GM21737 (cell line): ENCODE results near the gene FAM222A.

Experiments
- ATAC-seq: cut with Tn5 transposase; IDR thresholded peaks from one replicate; pipeline ENCODE4 v1.9.1; 2021; ENCODE audit warnings: mild to moderate bottlenecking, moderate library complexity; ENCODE audit not compliant: unreplicated experiment

The FAM222A gene

DNA sequence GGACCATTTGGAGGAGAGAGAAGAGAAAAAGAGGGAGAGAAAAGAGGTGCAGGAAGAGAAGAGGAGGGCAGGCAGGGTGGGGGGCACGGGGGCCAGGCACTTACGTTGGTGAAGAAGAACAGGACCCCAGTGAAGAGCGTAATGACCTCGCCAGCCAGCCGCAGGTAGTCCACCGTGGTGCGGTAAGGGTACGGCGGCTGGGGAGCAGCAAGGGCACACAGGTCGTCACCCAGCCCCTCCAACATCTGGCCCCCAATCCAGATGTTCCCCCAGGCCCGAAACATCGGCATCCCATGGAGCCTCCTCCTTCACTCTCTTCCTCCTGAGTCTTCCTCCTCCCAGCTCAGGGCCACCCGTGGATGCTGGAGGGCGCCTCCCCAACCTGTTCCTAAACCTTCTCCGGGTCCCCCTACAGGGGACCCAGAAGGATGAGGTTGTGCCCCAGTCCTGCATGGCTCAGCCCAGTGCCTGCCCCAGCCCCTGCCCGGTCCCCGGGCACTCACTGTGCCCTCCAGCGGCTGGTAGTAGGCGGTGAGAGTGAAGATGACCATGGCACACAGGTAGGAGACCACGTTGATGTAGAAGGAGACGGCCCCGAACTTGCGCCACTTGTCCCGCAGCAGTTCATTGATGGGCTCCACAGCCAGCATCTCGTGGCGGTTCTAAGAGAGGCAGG, 80.3 kb downstream of the FAM222A start:
- ATAC-seq: no peak

DNA sequence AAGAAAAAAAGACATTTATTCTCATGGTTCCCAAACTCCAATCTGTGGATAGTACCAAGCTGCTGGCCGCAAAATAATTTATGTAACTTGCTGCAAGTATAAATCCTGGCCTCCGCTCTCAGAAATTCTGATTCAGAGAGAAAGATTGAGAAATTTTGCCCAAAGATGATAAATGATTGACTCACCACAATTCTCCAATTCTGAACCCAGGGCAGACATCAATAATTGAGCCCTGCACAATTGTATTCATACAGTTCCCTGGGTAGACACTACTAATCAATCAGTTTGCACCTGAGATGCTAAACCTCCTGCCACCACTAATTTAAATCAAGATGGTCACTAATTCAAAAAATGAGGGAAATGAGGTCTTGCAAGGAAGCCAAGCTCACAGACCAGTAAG, 81.4 kb downstream of the FAM222A start:
- no peak for ATAC-seq

DNA sequence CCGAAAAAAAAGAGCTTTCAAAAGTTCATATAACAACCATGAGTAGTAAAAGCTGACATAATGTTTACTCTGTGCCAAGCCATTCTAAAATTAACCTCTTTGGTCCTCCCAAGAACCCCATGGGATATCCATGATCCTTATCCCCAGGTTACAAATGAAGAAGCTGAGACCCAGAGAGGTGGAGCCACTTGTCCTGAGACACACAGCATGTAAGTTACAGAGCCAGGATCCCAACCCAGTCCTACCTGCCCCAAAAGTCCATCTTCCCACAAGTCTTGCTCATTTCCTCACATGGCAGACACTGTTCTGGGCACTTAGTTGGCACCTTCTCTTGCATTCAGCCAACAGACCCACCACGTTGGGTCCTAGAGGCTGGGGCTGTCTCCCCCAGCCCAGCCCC, 82.4 kb downstream of the FAM222A start:
- no peak for ATAC-seq

DNA sequence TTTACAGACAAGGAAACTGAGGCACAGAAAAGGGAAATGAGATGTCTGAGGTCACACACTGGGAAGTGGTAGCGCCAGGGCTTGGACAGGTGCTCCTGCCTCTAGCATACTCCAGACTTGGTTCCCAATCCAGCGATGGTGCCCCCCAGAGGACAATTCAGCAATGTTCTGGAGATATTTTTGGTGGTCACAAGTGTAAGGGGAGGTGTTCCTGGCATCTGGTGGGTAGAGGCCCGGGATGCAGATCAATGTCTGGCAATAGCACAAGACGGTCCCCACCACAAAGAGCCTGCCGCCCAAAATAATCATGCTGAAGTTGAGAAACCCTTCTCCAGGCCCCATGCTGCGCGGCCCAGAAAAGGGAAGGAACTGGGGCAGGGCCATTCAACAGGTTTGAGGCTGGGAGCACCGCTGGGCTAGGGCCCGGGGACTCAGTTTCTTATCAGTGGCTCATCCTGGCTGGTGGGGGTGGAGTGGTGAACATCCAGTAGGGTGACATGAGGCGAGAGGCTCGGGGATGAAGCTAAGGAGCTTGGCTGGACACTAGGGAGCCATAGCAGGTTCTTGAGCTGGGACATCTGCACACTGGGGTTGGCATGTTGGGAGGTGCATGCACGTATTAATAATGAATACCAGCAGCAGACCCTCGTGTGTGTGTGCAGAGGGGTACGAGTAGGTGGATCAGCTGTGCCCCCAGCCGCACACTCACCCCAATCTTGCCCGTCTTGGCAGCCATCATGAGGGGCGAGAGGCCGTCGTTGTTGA, 84.5 kb downstream of the FAM222A start:
- no peak for ATAC-seq

DNA sequence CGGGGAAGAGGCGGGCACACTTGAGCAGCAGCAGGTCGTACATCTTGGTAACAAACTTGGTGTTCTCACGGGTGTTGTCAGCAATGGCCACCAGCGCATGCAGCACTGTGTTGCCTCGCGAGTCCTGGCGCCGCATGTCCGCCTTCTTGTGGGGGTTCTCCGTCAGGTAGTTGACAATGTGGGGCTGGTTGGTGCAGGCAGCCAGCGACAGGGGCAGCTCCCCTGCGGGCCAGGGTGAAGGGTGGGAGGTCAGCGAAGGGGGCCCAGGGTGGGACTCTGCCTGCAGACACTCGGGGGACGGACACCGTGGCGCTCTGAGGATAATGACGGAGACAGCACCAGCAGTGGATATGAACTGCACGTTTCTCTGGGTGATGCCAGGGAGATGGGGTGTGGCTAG, 85.1 kb downstream of the FAM222A start:
- no peak for ATAC-seq

DNA sequence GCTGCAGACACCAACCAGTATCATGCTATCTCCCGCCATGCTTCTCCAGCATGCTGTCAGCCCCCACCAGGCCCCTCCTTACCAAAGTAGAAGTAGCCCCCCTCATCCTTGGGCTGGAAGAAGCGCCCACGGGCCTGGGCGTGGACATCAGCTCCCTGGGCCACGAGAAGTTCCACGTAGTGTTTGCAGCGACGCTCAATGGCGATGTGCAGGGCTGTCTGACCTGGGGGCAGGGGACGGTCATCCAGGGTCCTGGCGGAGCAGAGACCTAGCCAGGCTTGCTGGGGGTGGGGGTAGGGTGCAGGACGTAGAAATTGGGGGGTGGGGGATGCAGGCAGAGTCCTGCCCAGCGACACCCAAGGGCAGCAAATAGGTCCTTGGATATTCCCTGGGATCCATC, 86.9 kb downstream of the FAM222A start:
- ATAC-seq: no peak

DNA sequence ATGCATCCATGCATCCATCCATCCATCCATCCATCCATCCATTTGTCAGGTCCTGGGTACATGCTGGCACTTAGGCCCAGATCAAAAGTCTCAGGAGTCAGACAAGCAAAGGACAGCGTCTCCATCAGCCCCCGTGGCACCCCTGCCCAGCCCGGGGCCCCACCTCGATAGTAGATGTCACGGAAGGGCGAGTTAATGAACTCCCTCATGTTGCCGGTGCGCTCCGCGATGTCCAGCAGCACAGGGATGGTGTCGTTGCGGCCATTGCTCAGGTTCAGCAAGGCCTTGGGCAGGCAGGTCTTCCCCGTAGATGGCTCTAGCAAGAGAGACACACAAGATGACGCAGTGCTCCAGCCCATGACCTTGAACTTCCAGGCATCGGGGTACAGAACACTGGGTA, 89.2 kb downstream of the FAM222A start:
- no peak for ATAC-seq

DNA sequence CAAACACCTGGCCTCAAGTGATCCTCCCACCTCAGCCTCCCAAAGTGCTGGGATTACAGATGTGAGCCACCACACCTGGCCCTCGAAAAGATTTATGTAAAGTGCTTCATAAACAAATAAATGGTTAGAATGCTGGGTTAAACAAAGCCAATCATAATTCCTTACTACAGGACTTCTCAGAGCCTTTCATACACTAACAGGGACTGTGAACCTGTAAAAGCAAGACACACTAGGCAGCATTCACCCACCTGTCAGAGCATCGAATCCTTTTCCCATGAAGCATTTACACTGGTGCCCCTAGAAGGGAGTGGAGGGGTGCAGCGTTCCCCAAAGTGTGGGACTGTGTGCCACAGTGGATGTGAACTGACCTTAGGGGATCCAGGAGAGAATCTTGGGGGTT, 90.1 kb downstream of the FAM222A start:
- ATAC-seq: no peak

DNA sequence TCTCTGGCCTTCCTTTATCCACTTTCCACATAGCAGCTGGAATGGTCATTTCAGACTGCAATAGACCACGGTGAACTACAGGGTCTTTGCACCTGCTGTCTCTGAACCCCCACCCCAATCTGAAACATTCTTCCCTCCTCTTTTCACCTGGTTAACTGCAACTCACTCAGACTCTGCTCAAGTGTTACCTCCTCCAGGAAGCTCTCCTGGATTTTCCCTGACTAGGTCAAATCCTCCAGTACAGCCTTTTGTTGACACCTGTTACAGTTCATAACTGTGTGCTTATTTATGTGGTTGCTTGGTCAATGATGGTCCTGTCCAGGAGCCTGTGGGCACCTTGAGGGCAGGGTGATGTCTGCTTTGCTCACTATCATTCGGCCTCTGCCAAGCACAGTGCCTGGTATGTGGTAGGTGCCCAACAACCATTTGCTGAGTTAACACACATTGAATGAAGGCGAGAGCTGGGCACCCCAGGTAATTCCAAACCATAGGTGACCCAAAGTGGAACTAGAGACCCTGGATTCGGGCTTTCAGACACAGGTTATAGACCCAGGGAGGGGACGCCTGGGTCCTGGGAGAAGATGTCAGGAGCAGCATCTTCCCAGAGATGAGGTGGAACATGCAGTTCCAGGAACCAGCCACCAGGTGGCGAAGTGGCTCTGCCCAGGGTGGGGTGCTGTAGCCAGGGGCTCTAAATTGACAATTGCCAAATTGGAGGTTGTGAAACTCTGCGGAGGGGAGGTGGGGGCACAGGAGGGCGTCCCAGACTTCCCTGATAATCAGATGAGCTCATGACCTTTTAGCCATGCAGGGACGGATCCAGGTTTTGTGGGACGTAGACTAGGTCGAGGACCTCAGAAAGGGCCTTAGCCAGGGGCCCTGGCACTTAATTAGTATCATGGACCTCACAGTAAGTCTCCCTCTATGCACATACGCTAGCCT, 91.5 kb downstream of the FAM222A start:
- no peak for ATAC-seq

DNA sequence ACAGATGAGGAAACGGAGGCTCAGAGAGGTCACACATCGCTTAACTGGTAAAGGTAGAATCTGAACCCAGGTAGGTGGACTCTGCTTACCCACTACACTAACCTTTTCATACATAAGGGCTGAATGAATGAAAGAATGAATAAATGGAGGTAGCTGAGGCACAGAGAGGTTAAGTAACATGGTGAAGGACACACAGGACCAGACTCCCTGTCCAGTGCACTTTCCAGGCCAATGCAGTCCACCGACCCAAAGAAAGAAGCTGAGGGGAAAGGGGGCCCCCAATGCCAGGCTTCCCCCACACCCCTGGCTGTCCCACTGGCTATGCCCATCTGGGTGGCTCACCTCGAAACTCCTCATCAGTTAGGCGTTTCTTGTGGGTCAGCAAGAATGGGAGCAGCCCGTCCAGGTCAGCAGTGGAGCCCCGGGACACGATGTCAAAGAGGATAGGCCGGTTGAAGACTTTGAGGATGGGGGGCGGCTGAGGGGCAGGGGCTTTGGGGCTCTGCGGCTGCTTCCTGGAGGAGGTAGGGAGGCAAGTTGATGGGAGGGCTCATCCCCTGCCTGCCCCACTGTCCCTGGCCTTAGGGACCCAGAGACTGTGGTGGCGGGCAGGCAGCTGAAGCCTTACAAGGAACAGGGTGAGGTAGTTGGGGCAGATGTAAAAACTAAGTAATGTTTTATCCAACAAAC, 94.5 kb downstream of the FAM222A start:
- ATAC-seq: no peak

DNA sequence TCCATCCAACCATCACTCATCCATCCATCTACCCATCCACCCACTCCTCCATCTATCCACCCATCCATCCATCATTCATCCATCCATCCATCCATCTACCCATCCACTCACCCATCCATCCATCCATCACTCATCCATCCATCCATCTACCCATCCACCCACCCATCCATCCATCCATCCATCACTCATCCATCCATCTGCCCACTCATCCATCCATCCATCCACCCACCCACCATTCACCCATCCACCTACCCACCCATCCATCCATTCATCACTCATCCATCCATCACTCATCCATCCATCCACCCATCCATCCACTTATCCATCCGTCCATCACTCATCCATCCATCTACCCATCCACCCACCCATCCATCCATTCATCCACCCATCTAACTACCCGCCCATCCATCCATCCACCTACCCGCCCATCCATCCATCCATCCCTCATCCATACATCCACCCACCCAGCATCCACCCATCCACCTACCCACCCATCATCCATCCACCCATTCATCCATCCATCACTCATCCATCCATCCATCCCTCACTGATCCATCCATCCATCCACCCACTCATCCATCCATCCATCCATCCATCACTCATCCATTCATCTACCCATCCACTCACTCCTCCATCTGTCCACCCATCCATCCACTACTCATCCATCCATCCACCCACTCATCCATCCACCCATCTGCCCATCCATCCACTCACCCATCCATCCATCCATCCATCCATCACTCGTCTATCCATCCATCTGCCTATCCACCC, 95.4 kb downstream of the FAM222A start:
- no peak for ATAC-seq

DNA sequence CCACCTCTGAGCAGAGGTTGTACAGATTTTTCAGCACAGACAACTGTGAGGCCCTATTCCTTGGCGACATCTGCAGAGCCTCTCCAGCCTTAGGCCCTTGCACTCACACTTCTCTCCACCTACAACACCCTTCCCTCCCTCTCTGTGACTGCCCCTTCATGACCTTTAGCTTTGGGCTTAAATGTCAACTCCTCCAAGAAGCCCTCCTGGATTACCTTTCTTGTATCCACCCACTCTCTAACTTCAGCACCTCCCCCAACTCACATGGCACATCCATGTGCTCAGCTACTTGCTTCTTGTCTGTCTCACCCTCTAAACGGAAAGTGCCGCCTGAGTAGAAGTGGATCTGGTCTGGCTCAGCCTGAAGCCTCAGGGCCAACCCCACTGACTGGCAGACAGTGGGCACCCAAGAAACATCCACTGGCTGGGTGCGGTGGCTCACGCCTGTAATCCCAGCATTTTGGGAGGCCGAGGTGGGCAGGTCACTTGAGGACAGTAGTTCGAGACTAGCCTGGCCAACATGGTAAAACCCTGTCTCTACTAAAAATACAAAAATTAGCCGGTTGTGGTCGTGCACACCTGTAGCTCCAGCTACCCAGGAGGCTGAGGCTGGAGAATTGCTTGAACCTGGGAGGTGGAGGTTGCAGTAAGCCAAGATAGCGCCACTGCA, 97.5 kb downstream of the FAM222A start:
- no peak for ATAC-seq

DNA sequence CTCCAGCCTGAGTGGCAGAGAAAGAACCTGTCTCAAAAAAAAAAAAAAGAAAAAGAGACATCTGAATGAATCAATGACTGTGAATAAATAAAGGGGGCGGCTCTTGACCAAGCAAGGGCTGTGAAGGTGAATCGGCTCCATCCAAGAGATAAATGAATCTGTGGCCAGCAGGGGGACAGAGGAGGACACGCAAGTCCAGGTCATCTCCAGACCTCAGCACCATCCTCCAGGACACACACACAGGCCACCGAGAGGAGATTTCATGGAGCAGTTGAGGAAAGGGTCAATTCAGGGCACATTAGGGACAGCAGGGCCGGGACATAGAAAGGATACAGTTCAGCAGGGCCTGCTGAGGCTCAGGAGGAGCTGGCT, 98.0 kb downstream of the FAM222A start:
- no peak for ATAC-seq

DNA sequence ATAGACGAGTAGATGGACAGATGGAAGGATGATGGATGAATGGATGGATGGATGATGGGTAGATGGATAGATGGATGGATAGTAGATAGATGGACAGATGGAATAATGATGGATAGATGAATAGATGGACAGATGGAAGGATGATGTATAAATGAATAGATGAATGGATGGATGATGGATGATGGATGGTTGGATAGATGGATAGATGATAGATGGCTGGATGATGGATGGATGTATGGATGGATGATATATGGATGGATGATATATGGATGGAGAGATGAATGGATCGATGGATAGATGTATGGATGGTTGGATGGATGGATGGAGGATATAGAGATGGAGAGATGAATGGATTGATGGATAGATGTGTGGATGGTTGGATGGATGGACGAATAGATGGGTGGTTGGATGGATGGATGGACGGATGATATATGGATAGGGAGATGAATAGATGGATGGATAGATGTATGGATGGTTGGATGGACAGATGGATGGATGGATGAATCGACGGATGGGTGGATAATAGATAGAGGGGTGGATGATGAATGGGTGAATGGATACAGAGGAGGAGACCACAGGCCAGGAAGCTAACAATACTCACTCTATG, 100.3 kb downstream of the FAM222A start:
- no peak for ATAC-seq

DNA sequence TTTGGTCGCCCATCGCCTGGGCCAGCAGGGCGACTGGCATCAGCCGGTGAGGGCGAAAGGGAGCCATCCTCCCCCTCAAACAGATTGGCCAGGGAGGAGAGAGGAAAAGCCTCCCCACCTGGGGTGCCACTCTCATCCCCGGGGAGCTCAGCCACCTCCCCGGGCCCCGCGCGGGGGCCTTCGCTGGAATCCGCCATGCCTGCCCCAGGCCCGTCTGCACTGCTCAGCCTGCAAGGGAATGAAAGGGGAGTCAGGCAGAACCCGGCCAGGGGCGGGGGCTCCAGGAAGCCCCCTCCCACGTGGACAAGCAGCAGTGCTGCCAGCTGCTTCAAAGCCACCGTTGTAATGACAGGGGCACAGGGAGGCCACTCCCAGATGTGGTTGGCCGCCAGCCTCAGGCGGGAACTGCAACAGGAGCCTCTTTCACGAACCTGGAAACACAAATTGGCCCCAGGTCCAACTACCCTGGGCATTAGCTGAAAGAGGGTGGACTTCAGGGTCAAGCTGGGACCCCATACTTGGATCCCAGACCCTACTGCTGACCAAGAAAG, 101.0 kb downstream of the FAM222A start:
- ATAC-seq: no peak

DNA sequence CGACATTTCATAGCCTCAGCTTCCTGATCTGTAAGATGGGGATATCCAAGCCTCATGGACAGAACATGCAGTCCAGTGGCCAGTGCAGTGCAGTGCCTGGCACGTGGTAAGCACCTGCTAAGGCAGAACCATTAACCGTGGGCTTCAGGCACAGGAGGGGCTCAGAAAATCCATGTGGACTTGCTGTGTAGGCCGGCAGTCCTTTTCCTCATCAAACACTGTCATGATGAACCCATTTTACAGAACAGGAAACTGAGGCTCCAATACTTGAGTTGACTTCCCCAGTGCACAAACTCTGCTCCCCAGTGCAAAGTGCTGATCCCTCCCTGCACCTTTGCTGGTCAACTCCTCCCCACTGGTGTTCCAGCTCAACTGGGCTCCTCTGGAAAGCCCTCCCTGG, 101.6 kb downstream of the FAM222A start:
- no peak for ATAC-seq

DNA sequence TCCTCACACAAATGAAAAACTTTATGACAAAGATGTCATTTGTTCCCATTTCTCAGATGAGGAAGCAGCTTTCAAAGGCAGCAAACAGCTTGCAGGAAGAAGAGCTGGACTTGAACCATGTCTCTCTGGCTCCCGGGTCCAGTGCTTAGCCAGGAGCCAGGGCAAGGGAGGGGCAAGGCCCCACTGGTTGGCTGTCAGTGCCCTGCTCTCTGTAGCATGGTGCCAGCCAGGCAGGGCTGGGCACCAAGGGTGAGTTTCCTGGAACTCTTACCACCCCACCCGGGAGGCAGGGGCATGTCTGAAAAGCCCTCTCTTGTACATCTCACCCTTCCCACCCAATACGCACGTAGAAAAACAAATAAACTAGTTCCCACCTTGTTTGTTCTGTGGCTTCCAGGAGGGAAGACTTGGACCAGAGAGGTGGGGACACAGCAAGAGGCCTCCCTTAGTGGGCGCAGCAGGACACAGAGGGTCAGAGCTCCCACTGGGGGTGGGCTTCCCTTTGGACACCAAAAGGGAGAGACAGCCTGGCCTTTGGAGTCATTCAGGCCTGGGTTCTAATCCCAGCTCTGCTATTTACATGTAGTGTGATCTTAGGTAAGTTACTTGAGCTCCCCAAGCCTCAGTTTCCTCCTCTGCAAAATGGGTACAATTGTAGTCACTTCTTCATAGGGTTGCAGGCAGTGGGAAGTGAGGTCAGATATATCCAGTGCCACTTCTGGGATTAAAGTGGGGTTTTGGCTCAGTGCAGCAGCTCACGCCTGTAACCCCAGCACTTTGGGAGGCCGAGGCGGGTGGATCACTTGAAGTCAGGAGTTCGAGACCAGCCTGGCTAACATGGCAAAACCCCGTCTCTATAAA, 102.4 kb downstream of the FAM222A start:
- no peak for ATAC-seq

DNA sequence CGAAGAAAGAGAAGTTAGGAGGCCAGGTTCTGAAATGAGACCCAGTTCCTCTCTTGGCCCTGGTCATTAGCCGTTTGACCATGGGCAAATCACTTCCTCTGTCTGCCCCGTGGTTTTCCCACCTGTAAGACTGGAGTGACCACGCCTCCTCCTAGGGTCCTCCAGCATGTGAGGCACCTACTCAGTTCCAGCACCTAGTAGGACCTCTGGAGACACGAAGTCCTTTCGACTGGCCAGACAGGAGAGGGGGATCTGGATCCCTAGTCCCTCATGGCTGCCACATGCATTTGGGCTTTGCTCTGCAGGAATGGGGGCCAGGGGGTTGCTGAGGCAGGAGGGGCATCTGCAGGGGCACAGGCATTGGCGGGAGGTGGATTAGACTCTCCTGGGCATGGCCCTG, 103.2 kb downstream of the FAM222A start:
- ATAC-seq: no peak
